Lower leg skin (tissue), 3 donors: ENCODE data around the gene ERVW-1.

ENCODE experiments used
- CTCF ChIP-seq, 3 donors: fragments of 450-650 bp; IDR thresholded peaks; one replicate each; pipeline ENCODE4 v1.5.1; 2016; ENCODE audit warnings: antibody characterized with exemption in 3 of 3, mild to moderate bottlenecking in 3 of 3, moderate library complexity in 2 of 3
- POLR2A ChIP-seq, 2 donors: fragments of 450-650 bp; IDR thresholded peaks; one replicate each; pipeline ENCODE4 v1.6.1; 2016 to 2017; ENCODE audit warnings: antibody characterized with exemption in 2 of 2, mild to moderate bottlenecking in 1 of 2, moderate library complexity in 1 of 2

- TF ChIP-seq CTCF (IDR thresholded peaks at IDR 0.05), result no peak
- no peak for TF ChIP-seq POLR2A (IDR thresholded peaks at IDR 0.05)
Measured at GRCh38 chr7:92423710-92424131, 54.0 kb downstream of the ERVW-1 start.
